A549 (cell line): ENCODE measurements around the gene ATXN3L.

ENCODE experiments used
- CEBPB ChIP-seq, 2 experiments: fragments of >200 bp in 1 of 2; sonication (Bioruptor Twin) in 1 of 2; formaldehyde crosslinking in 1 of 2; IDR thresholded peaks; 2 replicates each; pipeline ENCODE4 v1.6.1; 2012 to 2016
- CHD2 ChIP-seq: fragments of 150-350 bp; IDR thresholded peaks from 2 replicates; pipeline ENCODE4 v1.6.1; 2014; ENCODE audit warnings: low read length; ENCODE audit not compliant: partially characterized antibody
- CTCF ChIP-seq: fragments of >200 bp; sonication (Bioruptor Twin); formaldehyde crosslinking; IDR thresholded peaks from 3 replicates; pipeline ENCODE4 v1.5.1; 2016
- EHMT2 ChIP-seq: fragments of 200-600 bp; sonication (generic); IDR thresholded peaks from 2 replicates; pipeline ENCODE4 v1.6.1; 2016; ENCODE audit warnings: antibody characterized with exemption, low read depth, mild to moderate bottlenecking, moderate library complexity
- ELK1 ChIP-seq: fragments of 150-350 bp; IDR thresholded peaks from 2 replicates; pipeline ENCODE4 v1.6.1; 2014; ENCODE audit warnings: low read depth, mild to moderate bottlenecking, low read length
- HEYL ChIP-seq: fragments of 250-450 bp; sonication (Bioruptor Pico); IDR thresholded peaks from 2 replicates; pipeline ENCODE4 v1.8.0; 2021; ENCODE audit warnings: mild to moderate bottlenecking, moderate library complexity
- JUN ChIP-seq, 2 experiments: fragments of >200 bp; sonication (Bioruptor Twin); formaldehyde crosslinking; IDR thresholded peaks; 2 replicates in 1 of 2; 3 replicates in 1 of 2; pipeline ENCODE4 v1.6.1; 2016 to 2017
- MAFK ChIP-seq: fragments of 450-650 bp; IDR thresholded peaks from 2 replicates; pipeline ENCODE4 v1.6.1; 2014; ENCODE audit not compliant: partially characterized antibody
- MAX ChIP-seq: IDR thresholded peaks from 2 replicates; pipeline ENCODE4 v1.6.1; 2012
- POLR2A ChIP-seq: IDR thresholded peaks from 2 replicates; pipeline ENCODE4 v1.6.1; 2012; ENCODE audit warnings: mild to moderate bottlenecking, low read length
- POLR2AphosphoS2 ChIP-seq: conservative IDR thresholded peaks from 2 replicates; pipeline ENCODE4 v1.6.1; 2012; ENCODE audit warnings: low read length, improper control_type of control experiment, inconsistent platforms
- RFX5 ChIP-seq: fragments of 450-650 bp; IDR thresholded peaks from 2 replicates; pipeline ENCODE4 v1.7.1; 2014; ENCODE audit warnings: antibody characterized with exemption, mild to moderate bottlenecking, moderate library complexity
- SMC3 ChIP-seq: fragments of >200 bp; sonication (Bioruptor Twin); formaldehyde crosslinking; IDR thresholded peaks from 3 replicates; pipeline ENCODE4 v1.6.1; 2018; ENCODE audit warnings: inconsistent platforms
- ZFP36 ChIP-seq: fragments of 450-650 bp; IDR thresholded peaks from 2 replicates; pipeline ENCODE4 v1.6.1; 2014; ENCODE audit warnings: borderline replicate concordance; ENCODE audit not compliant: partially characterized antibody

GRCh38 chrX:13339607-13340006 lies 19.8 kb upstream of the ATXN3L start:
- no peak for TF ChIP-seq POLR2AphosphoS2
- no peak for TF ChIP-seq MAX
- TF ChIP-seq CTCF = no peak
- no peak for TF ChIP-seq CHD2
- TF ChIP-seq EHMT2 = no peak
- TF ChIP-seq POLR2A = no peak
- no peak for TF ChIP-seq MAFK
- TF ChIP-seq HEYL (CRISPR knock-in tag) = no peak
- no peak for TF ChIP-seq JUN (IDR thresholded peaks at IDR 0.05)
- TF ChIP-seq ZFP36 = no peak
- no peak for TF ChIP-seq ELK1
- no peak for TF ChIP-seq CEBPB (IDR thresholded peaks at IDR 0.05)
- TF ChIP-seq RFX5 = no peak
- no peak for TF ChIP-seq SMC3
